Measurements from ENCODE around the gene TAF6. TPM values are rescaled to one million over a fixed set of nuclear protein-coding genes. Genes with fewer than 3 reads are reported as not detected.

The TAF6 gene
- total and polyA plus RNA-seq, 9 of the 15 experiments (the other 6 are each of a cell fraction or from before 2014, with no cell fraction given): 0.78 to 78.7 (median 21.3) TPM

DNA sequence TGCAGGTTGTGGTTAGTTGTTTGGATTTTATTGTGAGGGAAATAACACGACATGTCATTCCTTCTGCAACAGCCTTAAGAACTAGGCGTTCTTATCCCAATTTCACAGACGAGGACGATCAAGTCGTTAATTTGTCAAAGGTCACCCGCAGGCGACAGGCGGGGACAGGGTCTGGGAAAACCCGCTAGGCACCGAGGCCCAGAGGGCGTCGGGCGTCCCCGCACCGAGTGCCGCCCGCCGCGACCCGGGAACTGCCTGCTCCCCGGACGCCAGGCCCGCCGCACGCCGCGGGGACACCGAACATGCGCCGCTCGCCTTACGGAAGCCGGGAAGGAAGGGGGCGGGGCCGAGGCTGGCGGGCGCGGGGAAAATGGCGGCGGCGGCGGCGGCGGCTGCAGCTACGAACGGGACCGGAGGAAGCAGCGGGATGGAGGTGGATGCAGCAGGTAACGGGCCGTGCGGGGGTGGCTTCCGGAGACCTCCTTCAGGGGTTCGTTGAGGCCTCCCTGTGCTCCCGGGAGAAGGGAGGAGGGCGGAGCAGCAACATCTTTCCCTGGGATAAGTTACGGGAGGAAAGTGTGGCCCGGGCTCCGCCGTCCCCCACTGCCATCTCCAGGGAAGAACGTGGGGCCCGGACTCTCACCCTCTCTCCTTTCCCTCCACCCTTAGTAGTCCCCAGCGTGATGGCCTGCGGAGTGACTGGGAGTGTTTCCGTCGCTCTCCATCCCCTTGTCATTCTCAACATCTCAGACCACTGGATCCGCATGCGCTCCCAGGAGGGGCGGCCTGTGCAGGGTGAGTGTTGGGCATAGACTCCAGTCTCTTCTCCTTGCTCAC lies 30.3 kb downstream of the TAF6 start, which contains the start of gene COPS6 (continued):
- TF ChIP-seq, protein P1, sequence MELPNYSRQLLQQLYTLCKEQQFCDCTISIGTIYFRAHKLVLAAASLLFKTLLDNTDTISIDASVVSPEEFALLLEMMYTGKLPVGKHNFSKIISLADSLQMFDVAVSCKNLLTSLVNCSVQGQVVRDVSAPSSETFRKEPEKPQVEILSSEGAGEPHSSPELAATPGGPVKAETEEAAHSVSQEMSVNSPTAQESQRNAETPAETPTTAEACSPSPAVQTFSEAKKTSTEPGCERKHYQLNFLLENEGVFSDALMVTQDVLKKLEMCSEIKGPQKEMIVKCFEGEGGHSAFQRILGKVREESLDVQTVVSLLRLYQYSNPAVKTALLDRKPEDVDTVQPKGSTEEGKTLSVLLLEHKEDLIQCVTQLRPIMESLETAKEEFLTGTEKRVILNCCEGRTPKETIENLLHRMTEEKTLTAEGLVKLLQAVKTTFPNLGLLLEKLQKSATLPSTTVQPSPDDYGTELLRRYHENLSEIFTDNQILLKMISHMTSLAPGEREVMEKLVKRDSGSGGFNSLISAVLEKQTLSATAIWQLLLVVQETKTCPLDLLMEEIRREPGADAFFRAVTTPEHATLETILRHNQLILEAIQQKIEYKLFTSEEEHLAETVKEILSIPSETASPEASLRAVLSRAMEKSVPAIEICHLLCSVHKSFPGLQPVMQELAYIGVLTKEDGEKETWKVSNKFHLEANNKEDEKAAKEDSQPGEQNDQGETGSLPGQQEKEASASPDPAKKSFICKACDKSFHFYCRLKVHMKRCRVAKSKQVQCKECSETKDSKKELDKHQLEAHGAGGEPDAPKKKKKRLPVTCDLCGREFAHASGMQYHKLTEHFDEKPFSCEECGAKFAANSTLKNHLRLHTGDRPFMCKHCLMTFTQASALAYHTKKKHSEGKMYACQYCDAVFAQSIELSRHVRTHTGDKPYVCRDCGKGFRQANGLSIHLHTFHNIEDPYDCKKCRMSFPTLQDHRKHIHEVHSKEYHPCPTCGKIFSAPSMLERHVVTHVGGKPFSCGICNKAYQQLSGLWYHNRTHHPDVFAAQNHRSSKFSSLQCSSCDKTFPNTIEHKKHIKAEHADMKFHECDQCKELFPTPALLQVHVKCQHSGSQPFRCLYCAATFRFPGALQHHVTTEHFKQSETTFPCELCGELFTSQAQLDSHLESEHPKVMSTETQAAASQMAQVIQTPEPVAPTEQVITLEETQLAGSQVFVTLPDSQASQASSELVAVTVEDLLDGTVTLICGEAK (IDR thresholded peaks at IDR 0.05): peak; percentile 55
- TF ChIP-seq, protein P1 (CRISPR knock-in tag; IDR thresholded peaks at IDR 0.05): peak; percentile 42; the same call in 1 of the 2 replicates
- TF ChIP-seq, protein P2, sequence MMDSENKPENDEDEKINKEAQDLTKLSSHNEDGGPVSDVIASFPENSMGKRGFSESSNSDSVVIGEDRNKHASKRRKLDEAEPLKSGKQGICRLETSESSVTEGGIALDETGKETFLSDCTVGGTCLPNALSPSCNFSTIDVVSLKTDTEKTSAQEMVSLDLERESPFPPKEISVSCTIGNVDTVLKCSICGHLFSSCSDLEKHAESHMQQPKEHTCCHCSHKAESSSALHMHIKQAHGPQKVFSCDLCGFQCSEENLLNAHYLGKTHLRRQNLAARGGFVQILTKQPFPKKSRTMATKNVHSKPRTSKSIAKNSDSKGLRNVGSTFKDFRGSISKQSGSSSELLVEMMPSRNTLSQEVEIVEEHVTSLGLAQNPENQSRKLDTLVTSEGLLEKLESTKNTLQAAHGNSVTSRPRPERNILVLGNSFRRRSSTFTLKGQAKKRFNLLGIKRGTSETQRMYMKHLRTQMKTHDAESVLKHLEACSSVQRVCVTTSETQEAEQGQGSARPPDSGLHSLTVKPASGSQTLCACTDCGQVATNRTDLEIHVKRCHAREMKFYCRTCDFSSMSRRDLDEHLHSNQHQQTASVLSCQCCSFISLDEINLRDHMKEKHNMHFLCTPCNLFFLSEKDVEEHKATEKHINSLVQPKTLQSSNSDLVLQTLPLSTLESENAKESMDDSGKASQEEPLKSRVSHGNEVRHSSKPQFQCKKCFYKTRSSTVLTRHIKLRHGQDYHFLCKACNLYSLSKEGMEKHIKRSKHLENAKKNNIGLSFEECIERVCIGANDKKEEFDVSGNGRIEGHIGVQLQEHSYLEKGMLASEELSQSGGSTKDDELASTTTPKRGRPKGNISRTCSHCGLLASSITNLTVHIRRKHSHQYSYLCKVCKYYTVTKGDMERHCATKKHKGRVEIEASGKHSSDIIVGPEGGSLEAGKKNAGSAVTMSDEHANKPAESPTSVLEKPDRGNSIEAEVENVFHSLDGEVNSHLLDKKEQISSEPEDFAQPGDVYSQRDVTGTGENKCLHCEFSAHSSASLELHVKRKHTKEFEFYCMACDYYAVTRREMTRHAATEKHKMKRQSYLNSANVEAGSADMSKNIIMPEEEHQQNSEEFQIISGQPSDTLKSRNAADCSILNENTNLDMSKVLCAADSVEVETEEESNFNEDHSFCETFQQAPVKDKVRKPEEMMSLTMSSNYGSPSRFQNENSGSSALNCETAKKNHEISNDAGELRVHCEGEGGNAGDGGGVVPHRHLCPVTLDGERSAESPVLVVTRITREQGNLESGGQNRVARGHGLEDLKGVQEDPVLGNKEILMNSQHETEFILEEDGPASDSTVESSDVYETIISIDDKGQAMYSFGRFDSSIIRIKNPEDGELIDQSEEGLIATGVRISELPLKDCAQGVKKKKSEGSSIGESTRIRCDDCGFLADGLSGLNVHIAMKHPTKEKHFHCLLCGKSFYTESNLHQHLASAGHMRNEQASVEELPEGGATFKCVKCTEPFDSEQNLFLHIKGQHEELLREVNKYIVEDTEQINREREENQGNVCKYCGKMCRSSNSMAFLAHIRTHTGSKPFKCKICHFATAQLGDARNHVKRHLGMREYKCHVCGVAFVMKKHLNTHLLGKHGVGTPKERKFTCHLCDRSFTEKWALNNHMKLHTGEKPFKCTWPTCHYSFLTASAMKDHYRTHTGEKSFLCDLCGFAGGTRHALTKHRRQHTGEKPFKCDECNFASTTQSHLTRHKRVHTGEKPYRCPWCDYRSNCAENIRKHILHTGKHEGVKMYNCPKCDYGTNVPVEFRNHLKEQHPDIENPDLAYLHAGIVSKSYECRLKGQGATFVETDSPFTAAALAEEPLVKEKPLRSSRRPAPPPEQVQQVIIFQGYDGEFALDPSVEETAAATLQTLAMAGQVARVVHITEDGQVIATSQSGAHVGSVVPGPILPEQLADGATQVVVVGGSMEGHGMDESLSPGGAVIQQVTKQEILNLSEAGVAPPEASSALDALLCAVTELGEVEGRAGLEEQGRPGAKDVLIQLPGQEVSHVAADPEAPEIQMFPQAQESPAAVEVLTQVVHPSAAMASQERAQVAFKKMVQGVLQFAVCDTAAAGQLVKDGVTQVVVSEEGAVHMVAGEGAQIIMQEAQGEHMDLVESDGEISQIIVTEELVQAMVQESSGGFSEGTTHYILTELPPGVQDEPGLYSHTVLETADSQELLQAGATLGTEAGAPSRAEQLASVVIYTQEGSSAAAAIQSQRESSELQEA (IDR thresholded peaks at IDR 0.05; ENCODE audit: low read depth): peak; percentile 93
- TF ChIP-seq, protein P3, sequence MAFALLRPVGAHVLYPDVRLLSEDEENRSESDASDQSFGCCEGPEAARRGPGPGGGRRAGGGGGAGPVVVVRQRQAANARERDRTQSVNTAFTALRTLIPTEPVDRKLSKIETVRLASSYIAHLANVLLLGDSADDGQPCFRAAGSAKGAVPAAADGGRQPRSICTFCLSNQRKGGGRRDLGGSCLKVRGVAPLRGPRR (CRISPR knock-in tag; IDR thresholded peaks at IDR 0.05): peak; percentile 73; the same call in 1 of the 2 replicates
- TF ChIP-seq, protein P4, sequence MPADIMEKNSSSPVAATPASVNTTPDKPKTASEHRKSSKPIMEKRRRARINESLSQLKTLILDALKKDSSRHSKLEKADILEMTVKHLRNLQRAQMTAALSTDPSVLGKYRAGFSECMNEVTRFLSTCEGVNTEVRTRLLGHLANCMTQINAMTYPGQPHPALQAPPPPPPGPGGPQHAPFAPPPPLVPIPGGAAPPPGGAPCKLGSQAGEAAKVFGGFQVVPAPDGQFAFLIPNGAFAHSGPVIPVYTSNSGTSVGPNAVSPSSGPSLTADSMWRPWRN (IDR thresholded peaks at IDR 0.05; ENCODE audit: low read depth): no peak

Measured in K562 (cell line).